Skeletal muscle satellite cell (primary cell): ENCODE data around the gene CASZ1.

ENCODE experiments used
- H3K27me3 ChIP-seq: 2 replicates; pipeline ENCODE4 v1.7.0; 2013; ENCODE audit warnings: low read length; ENCODE audit not compliant: control insufficient read depth, insufficient read depth
- H3K36me3 ChIP-seq: 2 replicates; pipeline ENCODE4 v1.7.0; 2013; ENCODE audit warnings: mild to moderate bottlenecking, control low read depth, low read length; ENCODE audit not compliant: insufficient read depth
- H3K4me1 ChIP-seq: 2 replicates; pipeline ENCODE4 v1.7.0; 2013; ENCODE audit warnings: low read length; ENCODE audit not compliant: control insufficient read depth, insufficient read depth
- H3K4me2 ChIP-seq: 2 replicates; pipeline ENCODE4 v1.7.0; 2013; ENCODE audit warnings: mild to moderate bottlenecking, low read length
- H3K4me3 ChIP-seq: 2 replicates; pipeline ENCODE4 v1.7.0; 2013; ENCODE audit warnings: low read length
- H3K9ac ChIP-seq: 2 replicates; pipeline ENCODE4 v1.7.0; 2013; ENCODE audit warnings: mild to moderate bottlenecking, low read depth, low read length, moderate library complexity
- H3K9me3 ChIP-seq: replicated peaks from 2 replicates; pipeline ENCODE4 v1.7.0; 2013; ENCODE audit warnings: mild to moderate bottlenecking, control low read depth, low read length

The CASZ1 gene

GRCh38 chr1:10674700-10675609 is 121.5 kb downstream of the CASZ1 start:
- H3K4me3 ChIP-seq: no peak overlapping the region
- no peak overlapping the region for H3K9ac ChIP-seq
- H3K9me3 ChIP-seq: no peaks in the 10 kb centered on the region
- H3K36me3 ChIP-seq: no peaks in the 10 kb centered on the region
- H3K4me2 ChIP-seq: no peak overlapping the region
- H3K27me3 ChIP-seq: peaks cover 6% of the 10 kb centered on the region
- no peaks in the 10 kb centered on the region for H3K4me1 ChIP-seq

GRCh38 chr1:10674222-10674621 is 122.2 kb downstream of the CASZ1 start:
- no peak overlapping the region for H3K9ac ChIP-seq
- H3K4me2 ChIP-seq: no peak overlapping the region
- no peak overlapping the region for H3K4me3 ChIP-seq
- H3K4me1 ChIP-seq: no peaks in the 10 kb centered on the region
- H3K9me3 ChIP-seq: no peaks in the 10 kb centered on the region
- no peaks in the 10 kb centered on the region for H3K36me3 ChIP-seq
- H3K27me3 ChIP-seq: peaks cover 6% of the 10 kb centered on the region

GRCh38 chr1:10673109-10673711 is 123.2 kb downstream of the CASZ1 start:
- Histone ChIP-seq H3K4me3 (no peak overlapping the region), H3K36me3 (no peaks in the 10 kb centered on the region), H3K4me2 (no peak overlapping the region), H3K9ac (no peak overlapping the region), H3K27me3 (peaks cover 4% of the 10 kb centered on the region), H3K9me3 (no peaks in the 10 kb centered on the region), H3K4me1 (no peaks in the 10 kb centered on the region)

GRCh38 chr1:10672343-10673050 is 123.9 kb downstream of the CASZ1 start:
- H3K4me3 ChIP-seq: no peak overlapping the region
- H3K4me1 ChIP-seq: no peaks in the 10 kb centered on the region
- peaks cover 4% of the 10 kb centered on the region for H3K27me3 ChIP-seq
- no peak overlapping the region for H3K4me2 ChIP-seq
- H3K36me3 ChIP-seq: no peaks in the 10 kb centered on the region
- no peak overlapping the region for H3K9ac ChIP-seq
- H3K9me3 ChIP-seq: no peaks in the 10 kb centered on the region

- peaks cover 4% of the 10 kb centered on the region for H3K27me3 ChIP-seq
- no peaks in the 10 kb centered on the region for H3K4me1 ChIP-seq
- H3K4me3 ChIP-seq: no peak overlapping the region
- no peaks in the 10 kb centered on the region for H3K36me3 ChIP-seq
- no peak overlapping the region for H3K9ac ChIP-seq
- H3K9me3 ChIP-seq: no peaks in the 10 kb centered on the region
- H3K4me2 ChIP-seq: no peak overlapping the region
Measured at GRCh38 chr1:10671622-10672342, 124.7 kb downstream of the CASZ1 start.

GRCh38 chr1:10671090-10671489 is 125.4 kb downstream of the CASZ1 start:
- Histone ChIP-seq H3K4me1 (no peaks in the 10 kb centered on the region), H3K27me3 (peaks cover 5% of the 10 kb centered on the region), H3K9ac (no peak overlapping the region), H3K36me3 (no peaks in the 10 kb centered on the region), H3K4me2 (no peak overlapping the region), H3K4me3 (no peak overlapping the region), H3K9me3 (no peaks in the 10 kb centered on the region)

GRCh38 chr1:10670190-10670589 is 126.3 kb downstream of the CASZ1 start:
- Histone ChIP-seq H3K36me3 (no peaks in the 10 kb centered on the region), H3K4me3 (no peak overlapping the region), H3K9me3 (no peaks in the 10 kb centered on the region), H3K27me3 (peaks cover 10% of the 10 kb centered on the region), H3K4me2 (no peak overlapping the region), H3K4me1 (no peaks in the 10 kb centered on the region), H3K9ac (no peak overlapping the region)

GRCh38 chr1:10669570-10669969 is 126.9 kb downstream of the CASZ1 start:
- H3K9ac ChIP-seq: no peak overlapping the region
- no peaks in the 10 kb centered on the region for H3K36me3 ChIP-seq
- H3K4me3 ChIP-seq: no peak overlapping the region
- no peaks in the 10 kb centered on the region for H3K9me3 ChIP-seq
- H3K4me2 ChIP-seq: no peak overlapping the region
- H3K4me1 ChIP-seq: no peaks in the 10 kb centered on the region
- peaks cover 10% of the 10 kb centered on the region for H3K27me3 ChIP-seq

GRCh38 chr1:10667861-10668761 is 128.3 kb downstream of the CASZ1 start:
- peaks cover 11% of the 10 kb centered on the region for H3K27me3 ChIP-seq
- no peak overlapping the region for H3K9ac ChIP-seq
- peaks cover 4% of the 10 kb centered on the region for H3K4me1 ChIP-seq
- H3K36me3 ChIP-seq: no peaks in the 10 kb centered on the region
- no peaks in the 10 kb centered on the region for H3K9me3 ChIP-seq
- H3K4me3 ChIP-seq: no peak overlapping the region
- H3K4me2 ChIP-seq: no peak overlapping the region

- no peak overlapping the region for H3K4me3 ChIP-seq
- peaks cover 6% of the 10 kb centered on the region for H3K4me1 ChIP-seq
- no peak overlapping the region for H3K4me2 ChIP-seq
- H3K9me3 ChIP-seq: no peaks in the 10 kb centered on the region
- peaks cover 11% of the 10 kb centered on the region for H3K27me3 ChIP-seq
- no peaks in the 10 kb centered on the region for H3K36me3 ChIP-seq
- no peak overlapping the region for H3K9ac ChIP-seq
Measured at GRCh38 chr1:10665930-10666850, 130.3 kb downstream of the CASZ1 start.
